Measurements from ENCODE around the gene NKD2.
"Not testable (repeated sequence)": the region's sequence is repeated elsewhere in the genome, so short reads cannot be mapped to it uniquely, and the experiment has no call there.

The NKD2 gene

DNA sequence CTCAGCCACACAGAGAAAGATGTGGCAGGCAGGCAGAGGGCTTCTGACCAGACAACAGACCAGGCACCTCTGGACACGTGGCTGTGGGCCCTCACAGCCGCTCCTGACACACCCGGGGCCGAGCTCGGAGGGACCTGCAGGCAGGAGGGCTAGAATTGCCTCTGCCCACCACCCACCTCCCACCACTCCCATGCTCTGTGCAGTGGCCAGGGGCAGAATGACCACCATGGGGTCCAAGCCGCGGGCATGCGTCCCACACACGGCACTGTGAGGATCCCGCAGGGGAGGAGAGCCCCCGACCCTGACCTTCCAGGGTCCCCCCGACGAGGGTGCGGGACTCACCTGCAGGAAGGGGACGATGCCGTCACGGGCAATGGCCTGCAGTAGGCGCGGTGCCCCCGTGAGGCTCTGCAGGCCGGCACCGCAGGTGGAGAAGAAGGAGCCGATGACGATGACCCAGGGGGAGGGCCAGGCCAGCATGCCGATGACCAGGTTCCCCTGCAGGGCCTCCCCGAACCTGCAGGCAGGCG is 69.0 kb downstream of the NKD2 start:
- TF ChIP-seq, protein P1, sequence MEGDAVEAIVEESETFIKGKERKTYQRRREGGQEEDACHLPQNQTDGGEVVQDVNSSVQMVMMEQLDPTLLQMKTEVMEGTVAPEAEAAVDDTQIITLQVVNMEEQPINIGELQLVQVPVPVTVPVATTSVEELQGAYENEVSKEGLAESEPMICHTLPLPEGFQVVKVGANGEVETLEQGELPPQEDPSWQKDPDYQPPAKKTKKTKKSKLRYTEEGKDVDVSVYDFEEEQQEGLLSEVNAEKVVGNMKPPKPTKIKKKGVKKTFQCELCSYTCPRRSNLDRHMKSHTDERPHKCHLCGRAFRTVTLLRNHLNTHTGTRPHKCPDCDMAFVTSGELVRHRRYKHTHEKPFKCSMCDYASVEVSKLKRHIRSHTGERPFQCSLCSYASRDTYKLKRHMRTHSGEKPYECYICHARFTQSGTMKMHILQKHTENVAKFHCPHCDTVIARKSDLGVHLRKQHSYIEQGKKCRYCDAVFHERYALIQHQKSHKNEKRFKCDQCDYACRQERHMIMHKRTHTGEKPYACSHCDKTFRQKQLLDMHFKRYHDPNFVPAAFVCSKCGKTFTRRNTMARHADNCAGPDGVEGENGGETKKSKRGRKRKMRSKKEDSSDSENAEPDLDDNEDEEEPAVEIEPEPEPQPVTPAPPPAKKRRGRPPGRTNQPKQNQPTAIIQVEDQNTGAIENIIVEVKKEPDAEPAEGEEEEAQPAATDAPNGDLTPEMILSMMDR (conservative IDR thresholded peaks at IDR 0.05) = no peak
- TF ChIP-seq ZFX (IDR thresholded peaks at IDR 0.05) = no peak
- H3K27ac ChIP-seq = no peak overlapping the region

DNA sequence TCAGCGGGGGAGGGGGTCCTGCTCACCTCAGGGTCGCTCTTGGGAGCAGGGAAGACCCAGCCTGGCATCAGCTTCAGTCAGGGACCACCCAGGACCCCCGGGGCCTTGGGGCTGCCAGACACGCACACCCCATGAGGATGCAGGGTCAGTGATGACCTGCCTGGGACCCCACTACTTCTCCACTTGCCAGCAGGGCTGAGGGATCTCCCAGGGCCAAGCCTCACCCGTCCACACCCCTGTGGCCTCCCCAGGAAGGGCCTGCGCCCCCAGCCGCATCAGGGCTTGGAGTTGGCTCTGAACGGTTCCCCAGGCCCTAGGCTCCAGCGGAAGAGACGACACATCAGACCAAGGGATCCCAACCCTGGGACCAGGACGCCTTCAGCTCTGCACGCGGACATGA is 69.6 kb downstream of the NKD2 start:
- no peak overlapping the region for H3K27ac ChIP-seq
- no peak for TF ChIP-seq ZFX (IDR thresholded peaks at IDR 0.05)
- TF ChIP-seq, protein P1 (conservative IDR thresholded peaks at IDR 0.05) = no peak

DNA sequence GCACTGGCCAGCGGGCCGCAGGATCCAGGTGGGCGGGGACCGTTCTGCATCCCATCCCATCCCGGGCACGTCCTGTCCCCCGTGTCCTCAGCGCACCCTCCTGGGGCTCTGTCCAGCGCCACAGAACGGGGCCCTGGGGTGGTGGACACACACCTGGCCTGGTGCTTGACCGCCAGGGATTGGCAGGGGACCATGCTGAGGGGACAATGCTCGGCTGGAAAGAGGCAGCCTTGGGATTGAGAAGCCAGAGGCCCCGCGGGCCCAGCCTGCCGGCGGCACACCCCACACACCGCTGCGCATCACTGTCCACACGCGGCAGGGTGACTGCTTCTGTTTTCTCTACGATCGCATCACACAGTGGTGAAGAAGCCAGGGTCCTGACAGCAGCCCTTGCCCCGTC is 70.2 kb downstream of the NKD2 start:
- TF ChIP-seq, protein P1 (conservative IDR thresholded peaks at IDR 0.05) = no peak
- TF ChIP-seq ZFX (IDR thresholded peaks at IDR 0.05) = no peak
- no peak overlapping the region for H3K27ac ChIP-seq

DNA sequence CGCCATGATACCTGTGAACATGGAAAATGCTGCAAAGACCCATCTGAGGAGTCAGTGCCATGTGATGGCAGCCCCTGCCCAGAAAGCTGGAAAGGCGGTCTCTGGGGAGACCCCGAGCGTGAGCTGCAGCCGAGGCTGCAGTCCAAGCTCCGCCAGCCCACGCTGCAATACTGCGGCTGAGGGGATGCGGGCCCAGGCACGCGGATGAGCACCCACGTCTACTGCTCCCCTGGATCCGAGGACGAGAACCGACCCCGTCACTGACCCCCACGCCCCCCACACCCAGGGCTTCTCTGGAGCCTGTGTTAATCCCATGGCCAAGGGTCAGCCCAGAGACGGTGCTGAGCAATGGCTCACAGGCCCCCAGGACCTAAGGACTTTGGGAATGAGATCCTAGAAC is 70.9 kb downstream of the NKD2 start:
- no peak overlapping the region for H3K27ac ChIP-seq
- no peak for TF ChIP-seq ZFX (IDR thresholded peaks at IDR 0.05)
- TF ChIP-seq, protein P1 (conservative IDR thresholded peaks at IDR 0.05) = no peak

DNA sequence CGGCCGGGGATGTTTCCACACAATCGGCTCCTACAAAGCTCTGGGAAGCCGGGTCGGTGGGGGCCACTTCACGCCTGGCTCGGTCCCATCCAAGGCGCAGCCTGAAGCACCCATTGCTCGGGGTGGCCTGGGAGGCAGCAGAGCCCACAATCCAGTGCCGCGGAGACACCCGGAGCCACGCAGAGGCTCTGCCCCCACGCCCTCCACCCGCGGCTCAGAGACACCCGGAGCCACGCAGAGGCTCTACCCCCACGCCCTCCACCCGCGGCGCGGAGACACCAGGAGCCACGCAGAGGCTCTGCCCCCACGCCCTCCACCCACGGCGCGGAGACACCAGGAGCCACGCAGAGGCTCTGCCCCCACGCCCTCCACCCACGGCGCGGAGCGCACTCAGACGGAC is 71.4 kb downstream of the NKD2 start:
- TF ChIP-seq ZFX (IDR thresholded peaks at IDR 0.05) = no peak
- TF ChIP-seq, protein P1 (conservative IDR thresholded peaks at IDR 0.05) = no peak
- H3K27ac ChIP-seq = no peak overlapping the region

DNA sequence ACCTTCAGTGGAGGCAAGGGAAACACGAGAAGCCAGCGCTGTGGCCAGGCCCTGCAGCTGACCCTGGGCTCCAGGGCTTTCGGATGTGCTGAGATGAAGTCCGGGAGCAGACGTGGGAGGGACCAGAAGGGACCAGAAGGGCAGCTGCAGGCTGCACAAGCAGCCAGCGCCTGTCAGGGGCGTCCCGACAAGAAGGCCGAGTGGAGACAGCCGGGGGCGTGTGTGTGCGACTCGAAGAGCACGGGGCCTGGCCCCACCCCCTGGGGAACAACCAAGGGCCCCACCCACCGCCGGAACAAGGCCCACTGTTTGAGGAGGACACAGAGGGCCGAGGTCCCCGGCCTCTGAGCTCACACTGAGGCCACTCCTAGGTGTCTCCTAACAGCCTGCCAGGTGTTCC is 71.8 kb downstream of the NKD2 start:
- TF ChIP-seq, protein P1 (conservative IDR thresholded peaks at IDR 0.05) = no peak
- no peak for TF ChIP-seq ZFX (IDR thresholded peaks at IDR 0.05)
- H3K27ac ChIP-seq = no peak overlapping the region

DNA sequence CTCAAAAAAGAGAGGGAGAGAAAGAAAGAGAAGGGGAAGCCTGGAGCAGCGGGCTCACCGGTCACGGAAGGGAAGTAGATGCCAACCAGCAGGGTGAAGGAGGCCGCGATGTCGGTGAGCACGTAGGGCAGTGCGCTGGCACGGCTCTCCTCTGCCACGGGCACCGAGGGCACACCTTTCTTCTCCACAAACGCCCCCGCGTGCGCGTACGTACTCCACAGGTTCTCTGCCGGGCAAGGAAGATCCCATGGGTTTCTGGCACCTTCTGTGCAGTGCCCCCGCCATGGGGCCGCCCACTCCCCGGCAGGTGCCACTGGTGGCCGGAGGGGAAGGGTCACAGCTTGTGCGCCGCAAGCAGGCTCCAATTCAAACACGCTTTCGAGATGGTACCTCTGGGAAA is 72.9 kb downstream of the NKD2 start:
- TF ChIP-seq, protein P1 (conservative IDR thresholded peaks at IDR 0.05) = no peak
- TF ChIP-seq ZFX (IDR thresholded peaks at IDR 0.05) = no peak
- H3K27ac ChIP-seq = no peak overlapping the region

DNA sequence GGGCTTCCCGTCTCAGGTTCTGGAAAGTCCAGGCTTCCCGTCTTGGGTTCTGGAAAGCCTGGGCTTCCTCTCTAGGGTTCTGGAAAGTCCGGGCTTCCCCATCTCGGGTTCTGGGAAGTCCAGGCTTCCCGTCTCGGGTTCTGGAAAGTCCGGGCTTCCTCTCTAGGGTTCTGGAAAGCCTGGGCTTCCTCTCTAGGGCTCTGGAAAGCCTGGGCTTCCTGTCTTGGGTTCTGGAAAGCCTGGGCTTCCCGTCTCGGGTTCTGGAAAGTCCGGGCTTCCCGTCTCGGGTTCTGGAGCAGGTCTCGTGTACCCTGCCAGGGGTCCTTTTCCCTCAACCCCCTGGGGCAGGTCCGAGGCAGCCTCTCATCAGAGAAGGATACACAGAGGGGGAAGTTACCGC is 74.4 kb downstream of the NKD2 start:
- H3K27ac ChIP-seq = not testable (repeated sequence)

Data from C4-2B (cell line).